ENCODE data around the gene CT55. TPM values are rescaled to one million over a fixed set of nuclear protein-coding genes. Genes with fewer than 3 reads are reported as not detected.
"Not testable (repeated sequence)": the region's sequence is repeated elsewhere in the genome, so short reads cannot be mapped to it uniquely, and the experiment has no call there.

The CT55 gene
- total RNA-seq, 2 donors from 2014 or later, result 0.24 TPM; not detected in 1

DNA sequence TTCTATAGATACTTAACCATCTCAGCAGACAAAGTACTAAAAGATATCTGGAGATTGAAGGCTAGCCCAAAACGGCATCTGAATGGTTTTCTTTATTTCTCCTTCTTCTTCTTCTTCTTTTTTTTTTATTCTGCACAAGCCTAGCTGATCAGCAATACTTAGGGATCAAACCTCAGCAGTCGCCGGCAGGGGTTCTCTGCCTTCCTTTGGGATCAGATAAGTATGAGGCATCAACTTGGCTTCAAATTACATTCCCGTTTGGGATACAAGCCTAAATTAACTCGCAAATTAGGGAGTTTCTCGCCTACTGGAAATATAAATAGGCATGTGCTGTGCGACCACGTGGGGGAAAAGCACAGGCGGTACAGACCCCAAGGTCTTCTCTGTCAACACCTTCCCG, 730 bp downstream of the CT55 start:
- H3K9me3 ChIP-seq (ENCODE audit: control insufficient read depth, low read length), result no peaks in the 10 kb centered on the region
- TF ChIP-seq, protein P1, sequence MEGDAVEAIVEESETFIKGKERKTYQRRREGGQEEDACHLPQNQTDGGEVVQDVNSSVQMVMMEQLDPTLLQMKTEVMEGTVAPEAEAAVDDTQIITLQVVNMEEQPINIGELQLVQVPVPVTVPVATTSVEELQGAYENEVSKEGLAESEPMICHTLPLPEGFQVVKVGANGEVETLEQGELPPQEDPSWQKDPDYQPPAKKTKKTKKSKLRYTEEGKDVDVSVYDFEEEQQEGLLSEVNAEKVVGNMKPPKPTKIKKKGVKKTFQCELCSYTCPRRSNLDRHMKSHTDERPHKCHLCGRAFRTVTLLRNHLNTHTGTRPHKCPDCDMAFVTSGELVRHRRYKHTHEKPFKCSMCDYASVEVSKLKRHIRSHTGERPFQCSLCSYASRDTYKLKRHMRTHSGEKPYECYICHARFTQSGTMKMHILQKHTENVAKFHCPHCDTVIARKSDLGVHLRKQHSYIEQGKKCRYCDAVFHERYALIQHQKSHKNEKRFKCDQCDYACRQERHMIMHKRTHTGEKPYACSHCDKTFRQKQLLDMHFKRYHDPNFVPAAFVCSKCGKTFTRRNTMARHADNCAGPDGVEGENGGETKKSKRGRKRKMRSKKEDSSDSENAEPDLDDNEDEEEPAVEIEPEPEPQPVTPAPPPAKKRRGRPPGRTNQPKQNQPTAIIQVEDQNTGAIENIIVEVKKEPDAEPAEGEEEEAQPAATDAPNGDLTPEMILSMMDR (conservative IDR thresholded peaks at IDR 0.05), result no peak
- no peaks in the 10 kb centered on the region for H3K36me3 ChIP-seq (ENCODE audit: control insufficient read depth, insufficient read depth, low read length)
- no peak for DNase-seq
- no peak overlapping the region for H3K4me3 ChIP-seq (ENCODE audit: low read length)
- WGBS, 2 experiments (ENCODE audit: insufficient coverage in 1 of 2, insufficient read length in 1 of 2), result 94 to 98% methylated on average over 4 to 10 of the region's 10 CpGs
- Mint-ChIP-seq H3K27me3 (ENCODE audit: insufficient read depth) (peaks cover 2% of the 10 kb centered on the region), H3K27ac (no peak overlapping the region), H3K4me3 (no peak overlapping the region), H3K9me3 (peaks cover 58% of the 10 kb centered on the region), H3K36me3 (ENCODE audit: low read depth) (no peaks in the 10 kb centered on the region), H3K4me1 (no peaks in the 10 kb centered on the region)
- no peaks in the 10 kb centered on the region for H3K27me3 ChIP-seq (ENCODE audit: control insufficient read depth, insufficient read depth, low read length, poor library complexity, severe bottlenecking)
- H3K27ac ChIP-seq (ENCODE audit: low read depth, low read length), result no peak overlapping the region
- no peak overlapping the region for H3K9ac ChIP-seq (ENCODE audit: extremely low read depth, low read length, poor library complexity, severe bottlenecking)
- no peaks in the 10 kb centered on the region for H3K4me1 ChIP-seq (ENCODE audit: control insufficient read depth, insufficient read depth, low read length)

DNA sequence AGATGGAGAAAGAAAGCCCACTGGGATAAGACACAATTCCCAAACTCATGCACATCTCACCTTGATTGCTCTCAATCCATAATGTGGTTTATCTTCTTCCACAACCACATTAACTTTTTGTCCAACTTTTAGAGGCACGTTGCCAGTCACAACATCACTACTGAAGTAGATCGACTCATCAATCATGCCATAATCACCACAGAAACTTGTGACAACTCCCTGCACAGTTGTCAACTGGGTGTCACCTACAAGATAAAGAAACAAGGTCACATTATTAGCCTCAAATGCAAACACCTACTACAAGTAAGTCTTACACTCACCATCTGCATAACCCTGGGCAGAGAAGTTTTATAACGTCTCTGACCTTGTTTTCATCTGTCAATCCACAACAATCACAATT, 1.7 kb downstream of the CT55 start:
- H3K36me3 Mint-ChIP-seq (ENCODE audit: low read depth); DNase-seq; H3K4me1 Mint-ChIP-seq; H3K27ac ChIP-seq (ENCODE audit: low read depth, low read length); H3K27ac Mint-ChIP-seq; H3K4me3 Mint-ChIP-seq; H3K27me3 Mint-ChIP-seq (ENCODE audit: insufficient read depth); H3K4me1 ChIP-seq (ENCODE audit: control insufficient read depth, insufficient read depth, low read length); H3K4me3 ChIP-seq (ENCODE audit: low read length); H3K9ac ChIP-seq (ENCODE audit: extremely low read depth, low read length, poor library complexity, severe bottlenecking); H3K36me3 ChIP-seq (ENCODE audit: control insufficient read depth, insufficient read depth, low read length); H3K9me3 ChIP-seq (ENCODE audit: control insufficient read depth, low read length); H3K27me3 ChIP-seq (ENCODE audit: control insufficient read depth, insufficient read depth, low read length, poor library complexity, severe bottlenecking): not testable (repeated sequence)
- peaks cover 55% of the 10 kb centered on the region for H3K9me3 Mint-ChIP-seq
- WGBS, 2 experiments (ENCODE audit: insufficient coverage in 1 of 2, insufficient read length in 1 of 2), result 93% methylated on average over 2 of the region's 3 CpGs; no CpG with 5 or more reads in 1 of the 2 experiments

DNA sequence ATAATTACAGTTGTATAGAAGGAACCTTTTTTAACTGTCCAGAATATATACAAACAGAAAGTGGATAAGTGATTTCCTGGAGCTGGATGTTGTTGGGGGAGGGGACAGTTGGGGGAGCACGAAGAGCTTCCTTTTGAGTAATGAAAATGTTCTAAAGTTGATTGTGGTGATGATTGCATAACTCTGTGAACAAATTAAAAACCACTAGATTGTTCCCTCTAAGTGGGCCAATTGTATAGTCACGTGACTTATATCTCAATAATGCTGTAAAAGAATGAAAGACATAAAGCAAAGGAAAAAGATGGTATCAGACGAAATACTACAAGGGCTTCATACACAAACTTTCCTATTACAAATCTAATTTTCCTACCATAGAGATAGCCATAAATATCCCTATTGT, 2.7 kb downstream of the CT55 start:
- no peak overlapping the region for H3K4me3 Mint-ChIP-seq
- no peaks in the 10 kb centered on the region for H3K36me3 ChIP-seq (ENCODE audit: control insufficient read depth, insufficient read depth, low read length)
- H3K27ac ChIP-seq (ENCODE audit: low read depth, low read length), result no peak overlapping the region

GRCh38 chrX:135154688-135155087, 16.5 kb downstream of the CT55 start:
- H3K27ac Mint-ChIP-seq; H3K9me3 ChIP-seq (ENCODE audit: control insufficient read depth, low read length); H3K36me3 Mint-ChIP-seq (ENCODE audit: low read depth); H3K9ac ChIP-seq (ENCODE audit: extremely low read depth, low read length, poor library complexity, severe bottlenecking); H3K4me3 Mint-ChIP-seq; DNase-seq; H3K4me1 Mint-ChIP-seq; H3K27me3 ChIP-seq (ENCODE audit: control insufficient read depth, insufficient read depth, low read length, poor library complexity, severe bottlenecking); H3K9me3 Mint-ChIP-seq; H3K36me3 ChIP-seq (ENCODE audit: control insufficient read depth, insufficient read depth, low read length); H3K4me1 ChIP-seq (ENCODE audit: control insufficient read depth, insufficient read depth, low read length); H3K27ac ChIP-seq (ENCODE audit: low read depth, low read length); H3K27me3 Mint-ChIP-seq (ENCODE audit: insufficient read depth); H3K4me3 ChIP-seq (ENCODE audit: low read length): not testable (repeated sequence)
- no CpG with 5 or more reads among the region's 3 CpGs for WGBS, 2 experiments (ENCODE audit: insufficient coverage in 1 of 2, insufficient read length in 1 of 2)

More for the DNA sequence above, 2.7 kb downstream of the CT55 start:
- Mint-ChIP-seq H3K27me3 (ENCODE audit: insufficient read depth) (peaks cover 2% of the 10 kb centered on the region), H3K36me3 (ENCODE audit: low read depth) (no peaks in the 10 kb centered on the region), H3K9me3 (peaks cover 47% of the 10 kb centered on the region), H3K4me1 (no peaks in the 10 kb centered on the region), H3K27ac (no peak overlapping the region)
- no peak overlapping the region for H3K9ac ChIP-seq (ENCODE audit: extremely low read depth, low read length, poor library complexity, severe bottlenecking)
- TF ChIP-seq, protein P1 (conservative IDR thresholded peaks at IDR 0.05), result no peak
- WGBS, 2 experiments (ENCODE audit: insufficient coverage in 1 of 2, insufficient read length in 1 of 2), result 100% methylated on average over 1 of the region's 3 CpGs; no CpG with 5 or more reads in 1 of the 2 experiments
- H3K4me1 ChIP-seq (ENCODE audit: control insufficient read depth, insufficient read depth, low read length), result no peaks in the 10 kb centered on the region
- H3K27me3 ChIP-seq (ENCODE audit: control insufficient read depth, insufficient read depth, low read length, poor library complexity, severe bottlenecking), result no peaks in the 10 kb centered on the region
- H3K9me3 ChIP-seq (ENCODE audit: control insufficient read depth, low read length), result no peaks in the 10 kb centered on the region
- H3K4me3 ChIP-seq (ENCODE audit: low read length), result no peak overlapping the region
- no peak for DNase-seq

DNA sequence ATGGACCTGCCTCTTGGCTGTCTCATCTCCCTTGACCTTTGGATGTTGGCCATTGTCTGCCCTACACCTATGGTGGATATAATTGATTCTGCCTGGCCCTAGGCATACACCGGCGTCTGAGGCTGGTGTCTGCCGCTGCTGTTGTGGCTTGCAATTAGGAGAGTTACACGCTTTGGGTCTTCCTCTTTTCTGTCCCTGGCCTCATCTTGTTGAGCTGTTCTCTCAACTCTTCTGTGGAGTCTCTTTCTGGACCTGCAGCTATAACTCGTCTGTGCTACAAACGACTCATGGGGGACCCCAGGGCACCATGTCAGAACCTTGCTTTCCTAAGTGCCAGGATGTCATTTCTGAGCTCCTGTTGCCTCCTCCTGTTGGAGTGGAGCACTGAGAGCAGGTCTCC, 45.1 kb downstream of the CT55 start:
- not testable (repeated sequence) for H3K9me3 Mint-ChIP-seq; H3K9ac ChIP-seq (ENCODE audit: extremely low read depth, low read length, poor library complexity, severe bottlenecking); H3K4me1 ChIP-seq (ENCODE audit: control insufficient read depth, insufficient read depth, low read length); H3K36me3 Mint-ChIP-seq (ENCODE audit: low read depth); H3K4me3 ChIP-seq (ENCODE audit: low read length); H3K36me3 ChIP-seq (ENCODE audit: control insufficient read depth, insufficient read depth, low read length); H3K27me3 ChIP-seq (ENCODE audit: control insufficient read depth, insufficient read depth, low read length, poor library complexity, severe bottlenecking); H3K9me3 ChIP-seq (ENCODE audit: control insufficient read depth, low read length); H3K4me1 Mint-ChIP-seq; DNase-seq; H3K4me3 Mint-ChIP-seq; H3K27ac Mint-ChIP-seq; H3K27me3 Mint-ChIP-seq (ENCODE audit: insufficient read depth); H3K27ac ChIP-seq (ENCODE audit: low read depth, low read length)
- WGBS, 2 experiments (ENCODE audit: insufficient coverage in 1 of 2, insufficient read length in 1 of 2), result no CpG with 5 or more reads among the region's 6 CpGs

- no CpG with 5 or more reads among the region's 1 CpG for WGBS, 2 experiments (ENCODE audit: insufficient coverage in 1 of 2, insufficient read length in 1 of 2)
- H3K9me3 ChIP-seq (ENCODE audit: control insufficient read depth, low read length); DNase-seq; H3K27ac ChIP-seq (ENCODE audit: low read depth, low read length); H3K4me3 Mint-ChIP-seq; H3K4me3 ChIP-seq (ENCODE audit: low read length); H3K27ac Mint-ChIP-seq; H3K36me3 Mint-ChIP-seq (ENCODE audit: low read depth); H3K27me3 Mint-ChIP-seq (ENCODE audit: insufficient read depth); H3K4me1 ChIP-seq (ENCODE audit: control insufficient read depth, insufficient read depth, low read length); H3K36me3 ChIP-seq (ENCODE audit: control insufficient read depth, insufficient read depth, low read length); H3K9me3 Mint-ChIP-seq; H3K9ac ChIP-seq (ENCODE audit: extremely low read depth, low read length, poor library complexity, severe bottlenecking); H3K4me1 Mint-ChIP-seq; H3K27me3 ChIP-seq (ENCODE audit: control insufficient read depth, insufficient read depth, low read length, poor library complexity, severe bottlenecking): not testable (repeated sequence)
Measured at GRCh38 chrX:135120056-135120576, 51.1 kb downstream of the CT55 start, which contains the start of gene ETDB. Gene ETDB (minus strand): TSS chrX:135120526. CDS start chrX:135119261, 1,265 bp downstream.

Measured in endodermal cell (in vitro differentiated cells).